HG03460 (cell line): Measurements from ENCODE around the gene RABIF.
"Not testable (repeated sequence)": the region's sequence is repeated elsewhere in the genome, so short reads cannot be mapped to it uniquely, and the experiment has no call there.

Source experiments
- ATAC-seq: cut with Tn5 transposase; IDR thresholded peaks from one replicate; pipeline ENCODE4 v1.9.1; 2021; ENCODE audit not compliant: unreplicated experiment

The RABIF gene

DNA sequence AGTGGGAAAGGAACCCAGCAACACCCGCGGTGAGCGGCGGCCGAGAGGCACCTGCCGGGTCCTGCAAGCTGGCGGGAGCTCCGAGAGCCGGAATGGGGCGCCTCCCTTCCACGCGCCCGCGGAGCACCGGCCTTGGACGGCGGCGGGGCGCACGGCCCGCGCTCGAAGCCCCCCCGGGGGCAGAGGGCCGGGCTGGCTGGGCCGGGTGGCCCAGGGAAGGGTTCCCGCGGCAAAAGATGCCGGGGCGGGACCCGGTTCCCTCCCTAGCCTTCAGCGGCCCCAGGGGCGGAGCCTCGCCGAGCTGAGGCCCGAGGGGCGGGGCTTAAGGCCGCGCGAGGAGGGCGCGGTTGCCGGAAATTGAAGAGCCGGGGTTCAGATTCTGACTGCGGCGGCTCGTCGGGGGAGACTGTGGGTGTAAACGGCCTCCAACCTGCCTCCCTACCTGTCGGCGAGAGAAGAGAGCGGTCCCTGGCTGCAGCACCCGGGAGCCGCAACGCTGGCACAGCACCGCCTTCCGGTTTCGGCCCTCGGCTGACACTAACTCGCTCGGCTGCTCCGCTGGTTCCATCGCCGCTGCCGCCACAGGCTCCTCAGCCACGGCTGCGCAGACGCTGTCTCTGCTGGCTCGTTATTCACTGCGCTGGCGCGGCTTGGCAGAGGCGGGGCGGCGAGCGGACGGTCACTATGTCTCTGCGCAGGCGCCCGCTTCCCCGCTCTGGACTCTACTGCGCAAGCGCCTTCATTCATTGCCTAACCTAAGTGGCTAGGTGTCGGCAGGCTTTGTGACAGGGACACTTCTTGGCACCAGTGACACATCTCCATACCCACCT lies at the start of gene RABIF:
RABIF (minus strand) TSS at position 619 of the 830 bp plus-strand sequence; CDS start at position 568, 51 bp downstream.
- peak; percentile 91 for ATAC-seq

DNA sequence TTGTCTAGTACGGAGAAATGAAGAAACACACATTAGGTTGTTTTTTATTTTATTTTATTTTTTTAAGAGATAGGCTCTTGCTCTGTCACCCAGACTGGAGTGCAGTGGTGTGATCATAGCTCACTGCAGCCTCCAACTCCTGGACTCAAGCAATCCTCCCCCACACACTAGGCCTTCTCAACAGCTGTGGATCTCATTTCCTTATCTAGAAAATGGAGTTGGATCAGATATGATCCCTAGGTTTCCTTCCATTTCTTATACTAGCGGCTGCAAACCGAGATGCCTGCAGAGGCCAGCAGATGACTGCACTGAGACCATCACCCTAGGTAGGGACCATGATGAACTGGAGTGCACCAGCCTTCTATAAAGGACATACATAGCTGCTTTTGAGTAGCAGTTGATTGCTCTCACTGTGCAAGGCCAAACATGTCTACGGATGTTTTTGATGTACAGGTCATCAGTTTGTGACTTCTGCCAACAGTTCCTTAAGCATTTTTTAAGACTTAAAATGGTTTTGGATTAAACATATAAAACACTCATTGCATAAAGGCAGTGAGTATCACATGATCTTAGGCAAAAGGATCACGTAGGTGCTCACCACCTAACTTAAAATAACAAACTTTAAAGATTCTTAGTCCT lies 49.5 kb upstream of the RABIF start:
- ATAC-seq = no peak

DNA sequence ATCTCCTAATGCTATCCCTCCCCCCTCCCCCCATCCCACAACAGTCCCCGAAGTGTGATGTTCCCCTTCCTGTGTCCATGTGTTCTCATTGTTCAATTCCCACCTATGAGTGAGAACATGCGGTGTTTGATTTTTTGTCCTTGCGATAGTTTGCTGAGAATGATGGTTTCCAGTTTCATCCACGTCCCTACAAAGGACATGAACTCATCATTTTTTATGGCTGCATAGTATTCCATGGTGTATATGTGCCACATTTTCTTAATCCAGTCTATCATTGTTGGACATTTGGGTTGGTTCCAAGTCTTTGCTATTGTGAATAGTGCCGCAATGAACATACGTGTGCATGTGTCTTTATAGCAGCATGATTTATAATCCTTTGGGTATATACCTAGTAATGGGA lies 47.5 kb upstream of the RABIF start:
- not testable (repeated sequence) for ATAC-seq

DNA sequence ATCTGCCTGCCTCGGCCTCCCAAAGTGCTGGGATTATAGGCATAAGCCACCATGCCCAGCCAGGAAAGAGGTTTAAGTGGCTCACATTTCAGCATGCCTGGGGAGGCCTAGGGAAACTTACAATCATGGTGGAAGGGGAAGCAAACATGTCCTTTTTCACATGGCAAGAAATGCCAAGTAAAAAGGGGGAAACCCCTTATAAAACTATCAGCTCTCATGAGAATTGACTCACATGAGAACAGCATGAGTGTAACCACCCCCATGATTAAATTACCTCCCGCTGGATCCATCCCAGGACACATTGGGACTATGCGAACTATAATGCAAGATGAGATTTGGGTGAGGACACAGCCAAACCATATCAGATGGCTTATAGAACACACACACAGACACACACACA lies 46.9 kb upstream of the RABIF start:
- no peak for ATAC-seq

DNA sequence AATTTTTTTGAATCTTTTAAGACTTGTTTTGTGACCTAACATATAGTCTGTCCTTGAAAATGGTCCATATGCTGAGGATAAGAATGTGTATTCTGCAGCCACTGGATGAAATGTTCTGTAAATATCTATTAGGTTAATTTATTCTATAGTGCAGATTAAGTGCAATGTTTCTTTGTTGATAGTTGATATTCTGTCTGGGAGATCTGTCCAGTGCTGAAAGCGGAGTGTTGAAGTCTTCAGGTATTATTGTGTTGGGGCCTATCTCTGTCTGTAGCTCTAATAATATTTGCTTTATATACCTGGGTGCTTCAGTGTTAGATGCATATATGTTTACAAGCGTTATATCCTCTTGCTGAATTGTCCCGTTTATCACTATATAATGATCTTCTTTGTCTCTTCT lies 45.8 kb upstream of the RABIF start:
- ATAC-seq = no peak

DNA sequence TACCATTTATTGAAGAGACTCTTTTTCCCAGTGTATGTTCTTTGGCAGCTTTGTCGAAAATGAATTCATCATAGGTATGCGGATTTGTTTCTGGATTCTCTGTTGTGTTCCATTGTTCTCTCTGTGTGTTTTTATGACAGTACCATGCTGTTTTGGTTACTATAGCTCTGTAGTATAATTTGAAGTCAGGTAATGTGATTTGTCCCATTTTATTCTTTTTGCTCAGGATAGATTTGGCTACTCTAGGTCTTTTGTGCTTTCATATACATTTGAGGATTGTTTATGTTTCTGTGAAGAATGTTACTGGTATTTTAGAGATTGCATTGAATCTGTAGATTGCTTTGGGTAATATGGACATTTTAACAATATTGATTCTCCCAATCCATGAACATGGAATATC lies 43.5 kb upstream of the RABIF start:
- no peak for ATAC-seq

DNA sequence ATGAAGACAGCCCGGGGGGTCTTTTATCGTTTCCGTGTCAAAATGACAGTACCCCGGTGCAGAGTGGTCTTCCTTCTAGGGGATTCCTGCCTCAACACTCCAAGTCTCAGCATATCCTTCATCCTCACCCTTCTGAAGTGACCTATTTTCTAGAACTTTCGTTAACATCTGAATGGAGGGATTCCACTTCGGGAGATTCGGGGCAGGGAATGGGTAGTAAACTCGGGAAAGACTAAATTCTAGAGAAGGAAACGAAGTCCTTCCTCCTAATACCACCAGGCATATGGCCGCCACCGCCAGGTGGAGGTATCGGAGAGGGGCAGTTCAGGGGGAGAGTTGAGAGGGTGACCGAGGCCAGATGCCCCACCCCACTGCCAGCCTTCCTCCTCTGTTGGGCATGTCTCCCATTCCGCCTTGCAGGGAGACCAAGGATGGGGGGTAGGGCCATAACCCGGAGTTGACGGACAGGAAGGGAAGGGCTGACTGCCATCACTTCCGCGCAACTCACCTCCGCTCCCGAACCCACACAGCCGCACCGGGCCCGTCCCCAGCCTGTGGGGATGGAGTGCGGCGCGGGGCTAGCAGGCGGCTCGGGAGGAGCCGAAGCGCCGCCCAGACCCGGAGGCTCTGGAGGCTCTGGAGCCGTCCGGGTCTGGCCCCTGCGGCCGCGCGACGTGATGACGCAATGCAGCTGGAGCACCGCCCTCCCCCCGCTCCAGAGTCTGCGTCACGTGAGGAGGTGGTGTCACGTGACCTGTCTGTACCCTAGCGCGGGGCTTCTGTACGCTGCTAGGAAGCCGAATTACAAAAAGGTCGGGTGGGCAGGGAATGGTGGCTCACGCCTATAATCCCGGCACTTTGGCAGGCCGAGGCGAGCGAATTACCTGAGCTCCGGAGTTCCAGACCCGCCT lies 37.9 kb upstream of the RABIF start, which contains the start of gene KLHL12:
KLHL12 (minus strand) TSS at position 654 of the 911 bp plus-strand sequence. CDS start 2,072 bp downstream, outside the sequence.
- ATAC-seq = peak; percentile 94

DNA sequence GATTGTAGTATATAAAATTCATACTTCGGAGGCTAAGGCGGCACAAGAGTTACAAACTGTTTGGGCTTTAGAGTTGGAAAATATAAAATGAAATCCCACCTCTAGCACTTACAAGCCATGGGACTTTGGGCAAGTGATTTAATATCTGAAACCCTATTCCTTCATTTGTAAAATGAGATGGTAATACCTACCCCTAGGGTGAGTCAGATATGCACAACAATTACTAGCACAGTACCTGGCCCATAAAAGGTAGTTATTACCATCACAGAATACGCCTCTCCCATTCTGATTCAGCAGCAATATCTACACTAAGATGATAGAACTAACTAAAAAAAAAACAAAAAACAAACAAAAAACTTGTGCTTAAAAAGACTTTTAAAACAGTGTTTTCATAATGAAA lies 34.6 kb upstream of the RABIF start:
- ATAC-seq = no peak

DNA sequence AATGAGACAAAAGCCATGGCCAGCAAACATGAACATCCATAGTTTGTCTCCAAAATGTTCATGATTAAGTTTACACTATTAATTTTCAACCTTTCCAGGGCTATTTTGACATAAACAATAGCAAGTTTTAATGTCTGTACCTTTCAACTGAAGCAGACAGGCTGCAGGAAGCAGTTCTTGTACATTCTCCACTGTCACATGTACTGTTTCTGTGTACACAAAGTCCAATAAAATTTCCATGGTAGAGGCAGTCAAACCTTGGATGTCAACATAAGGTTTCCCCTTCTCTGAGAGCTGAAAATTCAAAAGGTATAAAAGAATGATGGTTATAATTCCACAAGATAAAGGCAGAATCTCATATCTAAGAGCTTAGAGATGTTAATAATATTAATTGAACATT lies 30.7 kb upstream of the RABIF start:
- no peak for ATAC-seq

DNA sequence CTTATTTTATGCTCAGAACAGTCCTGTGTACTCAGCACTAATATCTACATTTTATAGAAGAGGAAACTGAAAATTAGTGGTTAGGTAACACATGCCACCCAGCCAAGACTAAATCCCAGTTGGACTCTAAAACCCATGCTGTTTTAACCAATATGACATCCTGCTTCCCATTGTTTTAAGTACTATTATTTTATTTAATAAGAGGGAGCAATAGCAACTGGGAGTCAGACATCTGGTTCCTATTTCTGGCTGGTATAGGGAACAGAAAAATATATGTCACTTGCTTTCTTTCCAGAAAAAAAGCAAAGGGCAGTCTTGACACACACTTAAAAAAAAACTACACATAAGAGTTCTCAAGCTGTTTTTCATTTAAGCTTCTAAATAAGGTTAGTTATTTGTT lies 26.2 kb upstream of the RABIF start:
- ATAC-seq = no peak

DNA sequence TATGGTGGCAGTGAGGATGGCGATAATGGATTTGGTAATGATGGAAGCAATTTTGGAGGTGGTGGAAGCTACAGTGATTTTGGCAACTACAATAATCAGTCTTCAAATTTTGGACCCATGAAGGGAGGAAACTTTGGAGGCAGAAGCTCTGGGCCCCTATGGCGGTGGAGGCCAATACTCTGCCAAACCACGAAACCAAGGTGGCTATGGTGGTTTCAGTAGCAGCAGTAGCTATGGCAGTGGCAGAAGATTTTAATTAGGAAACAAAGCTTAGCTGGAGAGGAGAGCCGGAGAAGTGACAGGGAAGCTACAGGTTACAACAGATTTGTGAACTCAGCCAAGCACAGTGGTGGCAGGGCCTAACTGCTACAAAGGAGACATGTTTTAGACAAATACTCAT lies 23.5 kb upstream of the RABIF start:
- not testable (repeated sequence) for ATAC-seq

DNA sequence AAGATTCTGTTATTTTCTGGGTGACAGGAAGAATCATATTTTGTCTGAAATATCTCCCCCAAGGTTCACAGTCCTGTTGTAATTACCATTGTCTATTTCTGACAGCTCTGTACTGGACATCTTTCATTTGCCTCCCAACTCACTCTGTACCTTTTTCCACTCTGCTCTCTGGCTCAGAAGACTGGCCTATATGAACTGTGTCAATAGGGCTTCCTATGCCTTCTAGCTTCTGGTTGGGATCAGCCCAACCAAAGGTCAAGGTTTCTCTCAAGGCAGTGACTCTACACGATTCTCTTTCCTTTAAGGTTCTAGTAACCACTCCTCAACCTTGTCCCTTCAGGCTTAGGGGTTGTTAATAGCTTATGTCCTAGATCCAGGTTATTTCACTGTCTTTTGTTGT lies 20.5 kb upstream of the RABIF start:
- ATAC-seq = no peak

DNA sequence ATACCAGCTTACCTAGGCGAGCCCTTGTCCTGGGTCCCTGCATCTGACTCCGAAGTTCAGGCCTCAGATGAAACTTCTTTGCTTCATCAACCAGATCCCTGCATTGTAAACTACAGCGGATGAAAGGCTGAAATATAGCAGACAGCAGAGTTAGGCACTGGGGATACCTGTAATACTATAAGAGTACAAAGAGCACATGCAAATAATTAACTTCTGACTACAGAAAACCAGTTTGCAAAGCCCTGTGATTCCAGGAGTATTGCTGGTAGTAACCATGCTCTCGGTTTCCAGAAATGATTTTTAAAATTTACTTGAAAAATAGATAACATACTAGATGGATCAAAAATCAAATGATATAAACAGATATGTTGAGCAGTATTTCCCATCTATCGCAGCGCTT lies 20.0 kb upstream of the RABIF start:
- ATAC-seq = no peak

DNA sequence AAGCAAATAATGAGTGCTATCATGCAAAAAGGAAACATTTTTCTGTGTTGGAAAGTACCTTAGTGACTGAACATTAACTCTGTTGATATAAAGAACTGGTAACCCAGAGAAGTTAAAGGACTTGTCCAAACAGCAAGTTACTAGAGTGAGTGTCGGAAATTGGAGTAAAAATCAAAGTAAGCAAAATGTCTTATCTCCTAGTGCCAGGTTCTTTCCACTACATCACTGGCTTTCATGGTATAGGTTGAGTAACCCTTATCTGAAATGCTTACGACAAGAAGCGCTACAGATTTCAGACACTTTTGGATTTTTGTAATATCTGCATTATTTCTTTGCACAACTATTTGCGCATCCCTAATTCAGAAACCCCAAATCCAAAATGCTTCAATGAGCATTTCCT lies 16.4 kb upstream of the RABIF start:
- ATAC-seq = no peak

DNA sequence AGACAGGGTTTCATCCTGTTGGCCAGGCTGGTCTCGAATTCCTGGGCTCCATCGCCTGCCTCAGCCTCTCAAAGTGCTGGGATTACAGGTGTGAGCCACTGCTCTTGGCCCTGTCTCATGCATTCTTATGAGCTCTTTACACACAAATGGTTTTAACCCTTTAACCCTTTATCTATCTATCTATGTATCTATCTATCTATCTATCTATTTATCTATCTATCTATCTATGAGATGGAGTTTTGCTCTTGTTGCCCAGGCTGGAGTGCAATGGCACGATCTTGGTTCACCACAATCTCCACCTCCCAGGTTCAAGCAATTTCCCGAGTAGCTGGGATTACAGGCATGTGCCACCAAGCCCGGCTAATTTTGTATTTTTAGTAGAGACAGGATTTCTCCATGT lies 14.9 kb upstream of the RABIF start:
- not testable (repeated sequence) for ATAC-seq

DNA sequence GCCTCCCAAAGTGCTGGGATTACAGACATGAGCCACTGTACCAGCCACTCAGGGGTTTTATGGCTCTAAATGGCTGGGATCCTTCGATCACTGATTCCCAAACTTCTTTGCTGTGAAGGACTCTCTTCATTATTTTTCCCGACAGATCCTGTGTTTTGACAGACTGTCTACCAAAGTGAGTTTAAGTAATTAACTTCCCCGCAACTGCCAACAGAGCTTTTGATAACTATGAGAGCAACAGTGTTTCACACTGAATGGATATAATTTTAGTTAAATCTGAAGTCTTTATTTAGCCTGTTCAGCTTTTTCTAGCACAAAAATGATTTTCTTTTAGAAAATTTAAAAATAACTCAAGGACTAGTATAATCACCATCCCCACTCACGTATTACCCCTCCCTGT lies 12.6 kb upstream of the RABIF start:
- ATAC-seq = no peak

DNA sequence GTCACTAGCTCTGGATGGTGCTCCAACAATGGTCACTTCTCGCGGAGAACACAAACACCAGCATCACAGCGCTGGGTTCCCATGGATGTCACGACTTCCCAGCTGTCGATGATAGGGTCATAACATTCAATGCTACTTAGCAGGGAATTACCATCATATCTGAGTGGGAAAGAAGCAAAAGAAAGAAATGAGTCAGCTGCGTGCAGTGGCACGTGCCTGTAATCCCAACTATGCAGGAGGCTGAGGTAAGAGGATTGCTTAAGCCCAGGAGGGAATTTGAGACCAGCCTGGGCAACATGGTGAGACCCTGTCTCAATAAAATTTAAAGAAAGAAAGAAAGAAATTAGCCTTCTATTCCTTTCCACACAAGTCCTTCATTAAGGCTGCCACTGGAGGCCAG lies 3.6 kb upstream of the RABIF start:
- ATAC-seq = no peak

DNA sequence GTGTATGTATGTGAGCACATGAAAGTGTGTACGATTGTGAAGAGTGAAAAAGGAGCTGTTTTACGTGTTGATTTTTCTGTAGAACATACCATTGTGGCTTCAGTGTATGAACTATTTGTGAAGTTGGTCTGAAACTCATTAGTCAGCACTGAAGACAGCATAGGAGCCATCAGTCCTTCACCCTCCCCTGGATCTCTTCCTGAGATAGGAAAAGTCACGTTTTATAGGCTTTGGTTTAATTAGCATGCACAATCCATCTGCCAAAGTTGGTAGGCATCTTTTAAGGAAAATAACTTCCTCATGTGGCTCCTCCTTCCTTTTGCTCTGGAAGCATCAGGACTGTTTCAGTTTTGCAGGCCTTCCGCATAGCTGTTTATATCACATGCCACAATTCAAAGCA lies 1.4 kb upstream of the RABIF start:
- no peak for ATAC-seq

DNA sequence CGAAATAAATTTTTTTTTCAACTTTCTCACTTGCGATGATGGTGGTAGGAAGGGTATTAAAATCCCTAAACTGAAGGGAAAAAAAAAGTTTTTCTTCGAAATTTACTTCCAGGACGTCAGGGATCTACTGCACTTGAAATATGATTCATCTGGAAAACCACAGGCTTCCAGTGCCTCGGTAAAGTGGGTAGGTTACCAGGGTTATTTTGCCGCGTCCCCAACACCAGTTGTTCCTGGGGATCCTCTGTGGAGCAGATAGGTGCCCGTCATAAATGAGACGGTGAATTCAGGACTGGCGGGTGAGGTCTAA lies 773 bp downstream of the RABIF start:
- no peak for ATAC-seq

DNA sequence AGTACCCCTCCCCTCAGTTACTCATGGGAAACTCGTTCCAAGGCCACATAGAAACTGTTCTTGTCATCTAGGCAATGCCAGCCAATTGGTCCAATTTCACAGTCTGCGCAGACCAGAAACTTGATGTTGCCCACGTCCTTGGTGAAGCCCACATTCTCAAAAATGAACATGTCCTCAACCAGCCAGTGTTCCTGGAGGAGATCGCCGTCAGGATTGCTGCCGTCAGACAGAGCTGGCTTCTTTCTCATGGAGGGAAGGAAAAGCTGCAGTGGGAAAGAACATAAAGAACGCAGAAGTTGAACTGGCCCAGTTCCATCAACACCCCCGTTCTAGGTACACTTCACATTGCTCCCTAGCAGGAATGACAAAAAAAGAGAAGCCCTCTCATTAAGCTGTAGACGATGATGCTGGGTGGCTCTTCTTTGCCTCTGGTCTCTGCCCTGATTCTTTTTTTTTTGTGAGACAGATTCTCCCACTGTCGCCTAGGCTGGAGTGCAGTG lies 7.9 kb downstream of the RABIF start:
- no peak for ATAC-seq

DNA sequence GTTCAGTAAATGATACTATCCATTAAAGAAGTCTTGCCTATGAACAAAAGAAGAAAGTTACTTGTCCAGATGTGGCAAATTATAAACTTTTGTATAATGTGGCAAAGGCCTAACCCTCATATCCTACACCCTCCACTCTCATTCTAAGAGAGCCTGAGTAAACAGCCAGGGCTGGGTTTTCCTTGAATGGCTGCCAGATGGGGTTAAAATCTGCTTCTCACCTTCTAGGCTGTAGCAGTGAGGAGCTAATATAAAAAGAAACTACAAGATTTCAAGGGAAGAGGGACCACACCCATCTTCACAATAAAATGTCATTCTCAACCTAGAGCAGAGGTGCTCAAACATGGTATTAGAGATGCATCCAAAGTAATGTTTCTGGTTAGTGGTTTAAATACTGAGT lies 8.9 kb downstream of the RABIF start:
- ATAC-seq = no peak
